Activated naive CD4-positive, alpha-beta T cell treated with anti-CD3 and anti-CD28 coated beads, Interleukin-2, amount 10 ng/mL, durations not matched to agents 7 days and 5 days (primary cell): Measurements from ENCODE around the gene SMOC1.

ENCODE experiments used
- CTCF ChIA-PET: fragments of 350-600 bp; sonication (Branson Sonifier 250); formaldehyde crosslinking; loops from one replicate; lab custom pipeline; 2021; ENCODE audit warnings: antibody characterized with exemption; lab: Charles Lee
- DNase-seq: peaks from one replicate; pipeline ENCODE4 v3.0.0-alpha.2; 2020
- H3K27ac Mint-ChIP-seq: one replicate; pipeline ENCODE4 v1.8.0; 2021; ENCODE audit warnings: mild to moderate bottlenecking, moderate library complexity, mixed read lengths
- H3K27me3 Mint-ChIP-seq: one replicate; pipeline ENCODE4 v1.8.0; 2021; ENCODE audit warnings: mild to moderate bottlenecking, mixed read lengths
- H3K36me3 Mint-ChIP-seq: one replicate; pipeline ENCODE4 v1.8.0; 2021; ENCODE audit warnings: mixed read lengths
- H3K4me1 Mint-ChIP-seq: one replicate; pipeline ENCODE4 v1.8.0; 2021; ENCODE audit warnings: mixed read lengths
- H3K4me3 Mint-ChIP-seq: one replicate; pipeline ENCODE4 v1.8.0; 2021; ENCODE audit warnings: mild to moderate bottlenecking, moderate library complexity, mixed read lengths
- H3K9me3 Mint-ChIP-seq: one replicate; pipeline ENCODE4 v1.8.0; 2021; ENCODE audit warnings: mixed read lengths

Gene SMOC1

DNA sequence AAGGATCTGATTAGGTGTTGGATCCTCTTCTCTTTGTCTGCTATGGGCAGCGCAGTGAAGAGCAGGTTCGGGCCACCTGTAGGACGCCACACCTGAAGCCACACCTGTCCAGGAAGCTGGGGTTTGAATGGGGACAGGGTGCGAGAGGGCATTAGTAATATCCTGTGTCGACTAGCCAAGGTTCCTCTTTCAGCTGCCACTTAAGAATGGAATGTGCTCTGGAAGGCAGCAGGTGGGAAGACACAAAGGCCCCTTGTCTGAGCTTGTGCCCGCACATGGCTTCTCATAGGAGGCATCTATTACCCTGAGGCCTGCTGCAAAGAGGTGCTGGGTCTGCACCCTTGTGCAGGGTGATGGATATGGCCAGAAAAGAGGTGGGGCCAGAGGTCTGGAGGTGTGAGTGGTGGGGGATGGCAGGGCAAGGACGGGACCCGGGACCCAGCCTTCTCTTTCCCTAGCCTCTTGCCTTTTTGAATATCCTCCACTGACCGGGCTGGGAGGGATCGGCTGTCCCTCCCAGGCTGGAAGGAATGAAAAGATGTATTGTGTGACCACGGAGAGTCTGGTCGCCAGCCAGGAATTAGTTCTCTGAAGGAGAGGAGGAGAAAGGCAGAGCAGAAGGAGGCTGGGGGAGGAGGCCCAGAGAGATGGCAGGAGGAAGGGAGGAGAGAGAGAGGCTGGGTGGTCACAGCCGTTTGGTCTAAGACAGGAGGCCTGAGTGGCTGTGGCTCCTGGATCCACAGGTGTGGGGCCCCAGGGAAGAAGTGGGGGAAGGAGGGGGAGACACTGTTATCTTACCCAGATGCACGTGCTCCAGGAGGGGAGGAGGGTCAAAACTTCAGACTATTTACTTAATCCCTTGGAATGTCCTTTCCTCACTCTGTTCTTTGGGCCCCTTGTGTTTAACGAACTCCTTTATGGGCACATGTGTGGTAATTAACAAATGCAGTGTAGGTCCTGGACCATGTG is 101.5 kb downstream of the SMOC1 start:
- Mint-ChIP-seq H3K9me3 (no peaks in the 10 kb centered on the region), H3K4me1 (no peaks in the 10 kb centered on the region), H3K27ac (no peak overlapping the region), H3K27me3 (peaks cover 48% of the 10 kb centered on the region), H3K4me3 (no peak overlapping the region), H3K36me3 (no peaks in the 10 kb centered on the region)
- CTCF ChIA-PET = no interaction called here
- no peak for DNase-seq

DNA sequence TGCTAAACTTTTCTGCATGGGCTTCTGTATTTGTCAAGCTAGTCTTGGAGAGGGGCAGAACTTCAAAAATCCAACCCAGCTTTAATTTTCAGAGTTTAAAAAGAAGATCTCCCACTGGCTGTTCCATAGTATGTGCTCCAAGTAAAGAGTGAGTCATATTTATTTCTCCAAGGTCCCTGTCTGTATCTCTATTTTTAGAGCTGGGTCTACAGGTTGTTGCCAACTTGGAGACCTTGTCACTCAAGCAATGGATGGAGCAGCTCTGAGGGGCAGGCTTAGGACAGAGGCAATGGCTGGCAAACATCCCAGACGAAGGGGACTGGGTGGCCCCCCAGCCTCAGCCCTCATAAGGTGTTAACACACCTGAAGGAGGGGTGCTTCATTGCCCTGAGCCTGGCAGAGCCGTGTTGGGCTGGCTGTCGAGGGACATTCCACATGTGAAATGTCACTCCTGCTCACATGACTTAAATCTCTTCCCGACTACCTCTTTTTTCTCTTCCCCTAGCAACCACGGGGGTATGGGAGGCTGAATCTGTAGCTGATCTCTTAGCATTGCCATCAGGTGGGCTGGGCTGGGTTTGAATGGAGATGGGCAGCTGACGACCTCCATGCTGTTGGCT is 103.1 kb downstream of the SMOC1 start:
- Mint-ChIP-seq H3K4me3 (no peak overlapping the region), H3K27ac (no peak overlapping the region), H3K9me3 (no peaks in the 10 kb centered on the region), H3K27me3 (peaks cover 60% of the 10 kb centered on the region), H3K4me1 (no peaks in the 10 kb centered on the region), H3K36me3 (no peaks in the 10 kb centered on the region)
- no peak for DNase-seq
- CTCF ChIA-PET = no interaction called here

DNA sequence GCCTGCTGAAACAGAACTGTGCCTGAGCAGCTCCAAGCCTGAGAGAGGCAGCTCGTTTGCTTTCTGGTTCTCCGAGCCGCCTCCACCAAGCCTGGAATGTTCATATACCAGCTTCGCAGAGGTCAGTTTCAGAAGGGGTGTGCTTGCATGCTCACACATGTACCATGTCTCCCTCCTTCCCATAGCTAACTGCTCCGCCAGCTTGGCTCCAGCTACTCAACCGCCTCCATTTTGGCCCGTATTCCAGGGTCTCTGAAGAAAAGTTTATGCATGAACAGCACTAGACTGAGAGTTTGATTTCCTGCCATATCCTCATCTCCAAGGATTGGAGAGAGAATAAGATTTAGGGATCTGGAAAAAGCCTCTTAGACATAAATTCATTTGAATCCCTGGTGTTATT is 103.7 kb downstream of the SMOC1 start:
- DNase-seq = no peak
- Mint-ChIP-seq H3K4me3 (no peak overlapping the region), H3K4me1 (no peaks in the 10 kb centered on the region), H3K9me3 (no peaks in the 10 kb centered on the region), H3K27ac (no peak overlapping the region), H3K27me3 (peaks cover 66% of the 10 kb centered on the region), H3K36me3 (no peaks in the 10 kb centered on the region)
- CTCF ChIA-PET = interaction anchor here (1.6 kb wide), 1 partner anchor 45 kb away, joined by 3 read pairs; no protein-coding TSS in a partner anchor

DNA sequence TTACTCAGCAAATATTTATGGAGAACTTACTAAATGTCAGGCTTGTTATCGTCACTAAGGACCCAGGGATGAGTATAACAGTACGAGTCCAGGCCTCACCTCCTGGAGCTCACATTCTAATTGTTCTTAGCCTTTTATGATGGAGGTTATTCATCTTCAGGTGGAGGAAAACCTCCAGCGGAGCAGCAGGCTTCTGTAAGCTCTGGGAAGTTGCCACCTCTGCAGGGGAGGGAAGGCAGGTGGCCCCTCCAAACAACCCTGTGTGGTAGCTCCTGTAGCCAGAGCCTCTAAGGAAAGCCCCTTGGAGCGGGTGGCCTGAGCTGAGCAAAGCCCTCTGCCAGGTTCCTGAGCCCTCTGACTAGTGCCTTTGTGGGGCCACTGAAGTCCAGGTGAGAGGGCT is 104.1 kb downstream of the SMOC1 start:
- no peaks in the 10 kb centered on the region for H3K9me3 Mint-ChIP-seq
- DNase-seq = no peak
- H3K4me1 Mint-ChIP-seq = no peaks in the 10 kb centered on the region
- H3K27ac Mint-ChIP-seq = no peak overlapping the region
- H3K27me3 Mint-ChIP-seq = peaks cover 67% of the 10 kb centered on the region
- CTCF ChIA-PET = interaction anchor here (1.6 kb wide), 1 partner anchor 45 kb away, joined by 3 read pairs; no protein-coding TSS in a partner anchor
- no peak overlapping the region for H3K4me3 Mint-ChIP-seq
- H3K36me3 Mint-ChIP-seq = no peaks in the 10 kb centered on the region

- Mint-ChIP-seq H3K4me3 (no peak overlapping the region), H3K4me1 (no peaks in the 10 kb centered on the region), H3K27ac (no peak overlapping the region), H3K27me3 (peaks cover 58% of the 10 kb centered on the region), H3K36me3 (no peaks in the 10 kb centered on the region), H3K9me3 (no peaks in the 10 kb centered on the region)
- CTCF ChIA-PET = no interaction called here
- DNase-seq = no peak
Measured at GRCh38 chr14:69985463-69985862, 106.2 kb downstream of the SMOC1 start.

DNA sequence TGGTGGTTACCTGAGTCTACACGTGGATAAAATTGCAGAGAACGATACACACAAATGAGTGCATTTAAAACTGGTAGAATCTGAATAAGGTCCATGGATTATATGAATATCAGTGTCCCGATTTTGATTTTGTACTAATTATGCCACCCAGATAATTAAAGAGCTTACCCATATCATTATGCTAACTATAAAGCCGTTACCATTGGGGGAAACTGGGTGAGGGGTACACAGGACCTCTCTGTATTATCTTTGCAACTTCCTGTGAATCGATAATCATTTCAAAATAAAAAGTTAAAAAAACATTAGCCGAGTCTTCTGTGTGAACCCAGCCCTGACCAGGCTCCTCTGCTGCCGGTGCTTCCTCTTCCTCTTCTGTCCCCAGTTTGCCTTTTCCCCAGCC is 107.1 kb downstream of the SMOC1 start:
- Mint-ChIP-seq H3K27ac (no peak overlapping the region), H3K4me1 (no peaks in the 10 kb centered on the region), H3K36me3 (no peaks in the 10 kb centered on the region), H3K9me3 (no peaks in the 10 kb centered on the region), H3K27me3 (peaks cover 53% of the 10 kb centered on the region), H3K4me3 (no peak overlapping the region)
- no peak for DNase-seq
- CTCF ChIA-PET = no interaction called here

DNA sequence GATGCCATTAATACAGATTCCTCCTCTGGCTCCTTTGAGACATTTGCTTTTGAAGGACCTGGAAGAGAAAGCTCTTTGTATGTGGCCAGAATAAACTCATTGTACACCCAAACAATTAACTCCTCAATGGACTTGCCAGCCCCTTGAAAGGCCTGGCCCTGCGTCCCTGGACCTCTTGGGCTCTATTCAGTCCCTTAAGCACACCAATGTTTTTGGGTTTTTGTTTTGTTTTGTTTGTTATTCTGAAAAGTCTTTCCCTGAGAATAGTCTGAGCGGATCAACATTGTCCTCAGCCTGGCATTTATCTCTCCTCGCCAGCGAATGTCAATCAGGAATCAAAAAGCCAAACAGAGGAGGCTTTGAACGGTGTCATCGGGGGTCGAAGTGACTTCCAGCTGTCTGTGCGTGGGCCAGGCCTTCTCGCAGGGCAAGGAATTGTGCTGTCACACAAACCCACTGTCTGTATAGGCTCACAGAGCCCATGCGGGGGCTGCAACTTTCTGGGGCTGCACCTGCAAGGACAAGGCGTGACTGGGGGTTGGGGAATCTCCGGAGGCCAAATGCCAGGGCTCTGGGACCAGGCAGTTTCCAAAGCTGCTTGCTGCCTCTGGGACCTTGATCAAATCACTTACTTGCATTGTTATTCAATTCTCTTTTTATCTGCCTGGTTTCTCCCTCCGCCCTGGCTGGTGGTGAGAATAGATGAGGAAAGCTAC is 108.3 kb downstream of the SMOC1 start:
- Mint-ChIP-seq H3K9me3 (no peaks in the 10 kb centered on the region), H3K4me3 (no peak overlapping the region), H3K36me3 (no peaks in the 10 kb centered on the region), H3K4me1 (no peaks in the 10 kb centered on the region), H3K27me3 (peaks cover 49% of the 10 kb centered on the region), H3K27ac (no peak overlapping the region)
- CTCF ChIA-PET = interaction anchor here (1.9 kb wide), 1 partner anchor 41 kb away, joined by 7 read pairs; no protein-coding TSS in a partner anchor
- DNase-seq = no peak

GRCh38 chr14:69988979-69989378 is 109.8 kb downstream of the SMOC1 start:
- DNase-seq = no peak
- no peaks in the 10 kb centered on the region for H3K9me3 Mint-ChIP-seq
- H3K36me3 Mint-ChIP-seq = no peaks in the 10 kb centered on the region
- CTCF ChIA-PET = interaction anchor here (1.9 kb wide), 1 partner anchor 39 kb away, joined by 7 read pairs; no protein-coding TSS in a partner anchor
- no peak overlapping the region for H3K27ac Mint-ChIP-seq
- peaks cover 52% of the 10 kb centered on the region for H3K27me3 Mint-ChIP-seq
- no peaks in the 10 kb centered on the region for H3K4me1 Mint-ChIP-seq
- H3K4me3 Mint-ChIP-seq = no peak overlapping the region

DNA sequence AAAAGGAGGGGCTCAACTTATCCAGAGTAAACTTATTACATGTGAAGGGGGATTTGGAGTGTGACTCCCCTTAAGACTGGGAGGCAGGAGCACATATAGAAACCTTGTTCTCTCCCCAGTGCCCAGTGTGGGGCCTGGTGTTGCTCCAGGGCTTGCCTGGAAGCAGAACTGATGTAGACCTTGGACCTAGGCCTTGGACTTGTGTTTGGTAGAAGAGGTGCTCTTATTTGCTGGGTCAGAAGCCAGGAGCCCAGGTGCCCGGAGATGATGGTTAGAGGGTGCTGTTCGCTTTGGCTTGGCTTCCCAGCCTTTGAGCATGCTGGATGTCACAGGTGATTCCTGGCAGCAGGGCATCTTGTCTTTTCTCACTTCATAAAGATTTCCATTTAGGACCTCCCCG is 110.4 kb downstream of the SMOC1 start:
- no peaks in the 10 kb centered on the region for H3K36me3 Mint-ChIP-seq
- no peak overlapping the region for H3K27ac Mint-ChIP-seq
- no peaks in the 10 kb centered on the region for H3K4me1 Mint-ChIP-seq
- H3K27me3 Mint-ChIP-seq = peaks cover 56% of the 10 kb centered on the region
- no peak for DNase-seq
- no peaks in the 10 kb centered on the region for H3K9me3 Mint-ChIP-seq
- H3K4me3 Mint-ChIP-seq = no peak overlapping the region
- CTCF ChIA-PET = no interaction called here

- Mint-ChIP-seq H3K4me3 (no peak overlapping the region), H3K36me3 (no peaks in the 10 kb centered on the region)
Measured at GRCh38 chr14:69990323-69990722, 111.1 kb downstream of the SMOC1 start.

DNA sequence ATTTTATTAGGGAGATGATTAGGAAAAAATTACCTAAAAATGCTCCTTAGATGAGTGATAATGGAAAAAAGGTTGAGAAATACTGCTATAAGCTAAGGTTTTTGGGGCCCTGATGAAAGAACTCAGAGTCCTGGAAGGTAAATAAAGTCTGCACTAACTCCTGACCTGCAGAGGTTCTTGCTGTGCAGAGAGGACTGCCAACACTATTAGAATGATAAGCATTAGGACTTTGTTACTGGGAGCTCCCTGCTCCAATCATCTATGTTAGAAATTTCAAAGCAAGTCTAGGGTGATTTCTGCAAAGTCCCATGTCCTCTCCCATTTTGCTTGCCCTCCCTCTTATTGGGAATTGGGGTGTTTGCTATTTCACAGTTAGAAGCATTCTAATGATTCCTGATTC is 112.2 kb downstream of the SMOC1 start:
- CTCF ChIA-PET = no interaction called here
- Mint-ChIP-seq H3K36me3 (no peaks in the 10 kb centered on the region), H3K9me3 (no peaks in the 10 kb centered on the region), H3K4me3 (no peak overlapping the region), H3K4me1 (no peaks in the 10 kb centered on the region), H3K27me3 (peaks cover 49% of the 10 kb centered on the region), H3K27ac (no peak overlapping the region)
- DNase-seq = no peak

More at GRCh38 chr14:69990323-69990722, 111.1 kb downstream of the SMOC1 start:
- Mint-ChIP-seq H3K4me1 (no peaks in the 10 kb centered on the region), H3K27me3 (peaks cover 53% of the 10 kb centered on the region), H3K27ac (no peak overlapping the region), H3K9me3 (no peaks in the 10 kb centered on the region)
- no peak for DNase-seq
- CTCF ChIA-PET = no interaction called here

- DNase-seq = no peak
- Mint-ChIP-seq H3K27me3 (peaks cover 38% of the 10 kb centered on the region), H3K9me3 (no peaks in the 10 kb centered on the region), H3K4me1 (no peaks in the 10 kb centered on the region), H3K4me3 (no peak overlapping the region), H3K36me3 (no peaks in the 10 kb centered on the region), H3K27ac (no peak overlapping the region)
- CTCF ChIA-PET = no interaction called here
Measured at GRCh38 chr14:69992564-69992963, 113.3 kb downstream of the SMOC1 start.

DNA sequence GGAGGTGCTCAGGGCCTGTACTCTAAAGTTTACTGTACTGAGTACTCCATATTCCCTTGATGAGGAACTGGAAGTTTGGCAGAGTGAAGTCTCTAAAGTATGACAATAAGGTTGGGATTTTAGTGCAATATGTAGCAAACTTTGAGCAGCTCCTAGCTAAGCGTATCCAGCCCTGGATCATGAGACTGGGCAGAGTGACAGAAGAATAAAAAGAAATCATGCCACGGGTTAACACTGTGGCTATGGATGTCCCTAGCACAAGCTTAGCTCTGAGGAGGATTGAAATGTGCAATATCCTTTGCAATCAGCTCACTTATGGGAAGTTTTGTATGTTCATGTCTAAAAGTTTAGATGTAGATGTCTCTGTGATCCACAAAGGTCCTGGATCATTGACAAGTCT is 114.1 kb downstream of the SMOC1 start:
- DNase-seq = no peak

GRCh38 chr14:69994002-69994401 is 114.8 kb downstream of the SMOC1 start:
- no peak overlapping the region for H3K27ac Mint-ChIP-seq
- no peaks in the 10 kb centered on the region for H3K9me3 Mint-ChIP-seq
- no peaks in the 10 kb centered on the region for H3K4me1 Mint-ChIP-seq
- CTCF ChIA-PET = interaction anchor here (0.9 to 1.4 kb wide), 2 partner anchors 18 to 34 kb away, joined by 3 to 5 read pairs; no protein-coding TSS in a partner anchor
- DNase-seq = no peak
- peaks cover 39% of the 10 kb centered on the region for H3K27me3 Mint-ChIP-seq
- H3K36me3 Mint-ChIP-seq = no peaks in the 10 kb centered on the region
- H3K4me3 Mint-ChIP-seq = no peak overlapping the region

More for the DNA sequence above, 114.1 kb downstream of the SMOC1 start:
- Mint-ChIP-seq H3K4me1 (no peaks in the 10 kb centered on the region), H3K27me3 (peaks cover 34% of the 10 kb centered on the region), H3K9me3 (no peaks in the 10 kb centered on the region), H3K36me3 (no peaks in the 10 kb centered on the region), H3K4me3 (no peak overlapping the region), H3K27ac (no peak overlapping the region)
- CTCF ChIA-PET = interaction anchor here (1.4 kb wide), 1 partner anchor 19 kb away, joined by 5 read pairs; no protein-coding TSS in a partner anchor
